ENCODE results near the gene PNPLA8.

The PNPLA8 gene

GRCh38 chr7:108423089-108423989 is 102.6 kb downstream of the PNPLA8 start:
- no peak overlapping the region for H3K4me3 ChIP-seq (ENCODE audit: low read depth, low read length)
- TF ChIP-seq CTCF (IDR thresholded peaks at IDR 0.05; ENCODE audit: low read depth, low read length) = no peak
- in situ Hi-C loops (cut with HindIII; ENCODE audit: low sequenced_read_pairs) = no loop called here
- no peak for DNase-seq (ENCODE audit: low read depth, low spot score)

GRCh38 chr7:108421720-108422331 is 104.1 kb downstream of the PNPLA8 start:
- DNase-seq (ENCODE audit: low read depth, low spot score) = no peak
- no peak overlapping the region for H3K4me3 ChIP-seq (ENCODE audit: low read depth, low read length)
- in situ Hi-C loops (cut with HindIII; ENCODE audit: low sequenced_read_pairs) = no loop called here
- TF ChIP-seq CTCF (IDR thresholded peaks at IDR 0.05; ENCODE audit: low read depth, low read length) = no peak

All from astrocyte of the spinal cord (primary cell).